GM23338 (cell line): ENCODE measurements around the gene KRT7. TPM values are rescaled to one million over a fixed set of nuclear protein-coding genes. Genes with fewer than 3 reads are reported as not detected.

Experiments
- ATAC-seq: fragments of 200-7000 bp; cut with Tn5 transposase; 3 replicates; pipeline ENCODE4 v1.9.1; 2020
- DNase-seq: peaks from one replicate; pipeline ENCODE4 v3.0.0-alpha.2; 2015; ENCODE audit warnings: low spot score
- H2AFZ ChIP-seq: fragments of 200-600 bp; sonication (generic); 2 replicates; pipeline ENCODE4 v1.8.0; 2016; ENCODE audit warnings: antibody characterized with exemption, mild to moderate bottlenecking, moderate library complexity
- H3F3A ChIP-seq: fragments of 200-600 bp; sonication (generic); replicated peaks from 2 replicates; pipeline ENCODE4 v1.8.0; 2017; ENCODE audit warnings: antibody characterized with exemption, mixed run types, low read depth
- H3K27ac ChIP-seq: fragments of 200-600 bp; sonication (generic); 2 replicates; pipeline ENCODE4 v1.6.1; 2016; ENCODE audit warnings: low read depth
- H3K27me3 ChIP-seq: fragments of 200-600 bp; sonication (generic); 2 replicates; pipeline ENCODE4 v1.8.0; 2016; ENCODE audit warnings: mild to moderate bottlenecking, mixed run types, moderate library complexity; ENCODE audit not compliant: insufficient read depth
- H3K36me3 ChIP-seq: fragments of 200-600 bp; sonication (generic); 2 replicates; pipeline ENCODE4 v1.8.0; 2016; ENCODE audit warnings: mild to moderate bottlenecking; ENCODE audit not compliant: insufficient read depth
- H3K4me1 ChIP-seq: fragments of 200-600 bp; sonication (generic); 2 replicates; pipeline ENCODE4 v1.8.0; 2016; ENCODE audit warnings: mild to moderate bottlenecking, moderate library complexity; ENCODE audit not compliant: insufficient read depth
- H3K4me2 ChIP-seq: fragments of 200-600 bp; sonication (generic); 2 replicates; pipeline ENCODE4 v1.7.1; 2017; ENCODE audit warnings: mixed run types
- H3K4me3 ChIP-seq: fragments of 200-600 bp; sonication (generic); 2 replicates; pipeline ENCODE4 v1.6.1; 2016; ENCODE audit warnings: mixed run types
- H3K79me2 ChIP-seq: fragments of 200-600 bp; sonication (generic); replicated peaks from 2 replicates; pipeline ENCODE4 v1.8.0; 2017; ENCODE audit warnings: mild to moderate bottlenecking; ENCODE audit not compliant: insufficient read depth
- H3K9me2 ChIP-seq: fragments of 200-600 bp; sonication (generic); 2 replicates; pipeline ENCODE4 v1.8.0; 2017; ENCODE audit not compliant: insufficient read depth
- H4K20me1 ChIP-seq: fragments of 200-600 bp; sonication (generic); replicated peaks from 2 replicates; pipeline ENCODE4 v1.8.0; 2017; ENCODE audit warnings: mild to moderate bottlenecking; ENCODE audit not compliant: insufficient read depth
- H3K27ac Mint-ChIP-seq: 2 replicates; pipeline ENCODE4 v1.8.0; 2020; ENCODE audit warnings: inconsistent platforms, mild to moderate bottlenecking, moderate library complexity, mixed read lengths
- H3K27me3 Mint-ChIP-seq: 3 replicates; pipeline ENCODE4 v1.8.0; 2022; ENCODE audit warnings: low read depth, mild to moderate bottlenecking, moderate library complexity, mixed read lengths, inconsistent platforms; ENCODE audit not compliant: insufficient read depth, poor library complexity
- H3K36me3 Mint-ChIP-seq: 3 replicates; pipeline ENCODE4 v1.8.0; 2021; ENCODE audit warnings: low read depth, mild to moderate bottlenecking, inconsistent platforms, moderate library complexity, mixed read lengths
- H3K4me1 Mint-ChIP-seq: 3 replicates; pipeline ENCODE4 v1.8.0; 2020; ENCODE audit warnings: mild to moderate bottlenecking, inconsistent platforms, mixed read lengths
- H3K4me3 Mint-ChIP-seq: 3 replicates; pipeline ENCODE4 v1.8.0; 2021; ENCODE audit warnings: moderate library complexity, mild to moderate bottlenecking, inconsistent platforms, mixed read lengths
- H3K9me3 Mint-ChIP-seq: 3 replicates; pipeline ENCODE4 v1.8.0; 2020; ENCODE audit warnings: moderate library complexity, mild to moderate bottlenecking, inconsistent platforms, mixed read lengths
- CREB1 ChIP-seq: fragments of 250-450 bp; sonication (Bioruptor Pico); IDR thresholded peaks from 2 replicates; pipeline ENCODE4 v1.5.0; 2020; ENCODE audit warnings: low read depth, mild to moderate bottlenecking, moderate library complexity
- EZH2 ChIP-seq: fragments of 200-600 bp; sonication (generic); IDR thresholded peaks from one replicate; pipeline ENCODE4 v1.8.0; 2017; ENCODE audit warnings: antibody characterized with exemption, mild to moderate bottlenecking, low read depth; ENCODE audit not compliant: unreplicated experiment
- EZH2phosphoT487 ChIP-seq: fragments of 200-600 bp; sonication (generic); IDR thresholded peaks from one replicate; pipeline ENCODE4 v1.8.1; 2018; ENCODE audit warnings: antibody characterized with exemption; ENCODE audit not compliant: unreplicated experiment
- JUNB ChIP-seq: IDR thresholded peaks from one replicate; pipeline ENCODE4 v1.6.1; 2016; ENCODE audit warnings: antibody characterized with exemption; ENCODE audit not compliant: unreplicated experiment
- NANOG ChIP-seq: IDR thresholded peaks from 2 replicates; pipeline ENCODE4 v1.6.1; 2016; ENCODE audit warnings: antibody characterized with exemption, borderline replicate concordance
- POLR2AphosphoS5 ChIP-seq: IDR thresholded peaks from 2 replicates; pipeline ENCODE4 v1.6.1; 2016; ENCODE audit warnings: antibody characterized with exemption, low read depth
- STAT1 ChIP-seq: IDR thresholded peaks from one replicate; pipeline ENCODE4 v1.6.1; 2016; ENCODE audit warnings: antibody characterized with exemption; ENCODE audit not compliant: unreplicated experiment
- ZNF114 ChIP-seq: fragments of 250-450 bp; sonication (Bioruptor Pico); IDR thresholded peaks from 2 replicates; pipeline ENCODE4 v1.5.0; 2020; ENCODE audit warnings: mild to moderate bottlenecking, moderate library complexity
- ZNF331 ChIP-seq: fragments of 250-450 bp; sonication (Bioruptor Pico); IDR thresholded peaks from 2 replicates; pipeline ENCODE4 v1.5.0; 2020; ENCODE audit warnings: low read depth, mild to moderate bottlenecking, moderate library complexity
- polyA plus RNA-seq: library from polyadenylated mRNA; unstranded; fragments of >200 nt; fragmentation: Nextera tagmentation; extraction: Ambion mirVana; gene quantifications from 2 replicates; pipeline ENCODE4 v1.2.1, GENCODE V29; 2016
- total RNA-seq: library from RNA; depleted of rRNA; stranded (reverse); fragments of >200 nt; shearing (Covaris generic); gene quantifications from 2 replicates; pipeline ENCODE4 v1.2.3, GENCODE V29; 2014
- TF ChIP-seq, protein P1 (sequence below): IDR thresholded peaks from one replicate; pipeline ENCODE4 v1.6.1; 2018; ENCODE audit warnings: antibody characterized with exemption; ENCODE audit not compliant: unreplicated experiment
- TF ChIP-seq, protein P2 (sequence below): IDR thresholded peaks from 2 replicates; pipeline ENCODE4 v1.6.1; 2016; ENCODE audit warnings: antibody characterized with exemption
- TF ChIP-seq, protein P3 (sequence below): fragments of 250-450 bp; sonication (Bioruptor Pico); IDR thresholded peaks from 2 replicates; pipeline ENCODE4 v1.5.0; 2020; ENCODE audit warnings: mild to moderate bottlenecking, moderate library complexity
- TF ChIP-seq, protein P4 (sequence below), 2 experiments: fragments of 200-600 bp in 1 of 2; sonication (generic) in 1 of 2; conservative IDR thresholded peaks; 2 replicates each; pipeline versions ENCODE4 v1.5.1 to v1.6.1; 2016 to 2017; ENCODE audit warnings: antibody characterized with exemption in 2 of 2, low read depth in 2 of 2, mild to moderate bottlenecking in 2 of 2, moderate library complexity in 1 of 2

Gene KRT7
- total and polyA plus RNA-seq, 2 experiments from 2014 or later: 6.5 to 9.4 TPM

DNA sequence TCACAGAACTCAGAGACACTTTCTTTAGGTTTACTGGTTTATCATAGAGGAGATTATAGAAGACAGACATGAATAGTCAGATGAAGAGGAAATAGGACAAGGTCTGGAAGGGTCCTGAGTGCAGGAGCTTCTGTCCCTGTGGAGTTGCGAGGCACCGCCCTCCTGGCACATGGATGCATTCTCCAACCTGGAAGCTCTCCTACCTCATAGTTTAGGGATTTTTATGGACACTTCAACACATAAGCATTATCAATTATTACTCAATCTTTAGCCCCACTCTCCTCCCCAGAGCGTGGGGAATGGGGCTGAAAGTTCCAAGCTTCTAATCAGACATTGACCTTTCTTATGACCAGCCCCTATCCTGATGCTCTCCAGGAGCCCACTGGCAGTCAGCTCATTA is 12.6 kb upstream of the KRT7 start:
- no peak for DNase-seq
- TF ChIP-seq EZH2phosphoT487 (no peak), NANOG (no peak), POLR2AphosphoS5 (no peak), EZH2 (no peak), STAT1 (no peak), ZNF331 (CRISPR knock-in tag) (no peak), ZNF114 (CRISPR knock-in tag) (no peak), CREB1 (CRISPR knock-in tag) (no peak), JUNB (no peak)
- TF ChIP-seq, protein P1, sequence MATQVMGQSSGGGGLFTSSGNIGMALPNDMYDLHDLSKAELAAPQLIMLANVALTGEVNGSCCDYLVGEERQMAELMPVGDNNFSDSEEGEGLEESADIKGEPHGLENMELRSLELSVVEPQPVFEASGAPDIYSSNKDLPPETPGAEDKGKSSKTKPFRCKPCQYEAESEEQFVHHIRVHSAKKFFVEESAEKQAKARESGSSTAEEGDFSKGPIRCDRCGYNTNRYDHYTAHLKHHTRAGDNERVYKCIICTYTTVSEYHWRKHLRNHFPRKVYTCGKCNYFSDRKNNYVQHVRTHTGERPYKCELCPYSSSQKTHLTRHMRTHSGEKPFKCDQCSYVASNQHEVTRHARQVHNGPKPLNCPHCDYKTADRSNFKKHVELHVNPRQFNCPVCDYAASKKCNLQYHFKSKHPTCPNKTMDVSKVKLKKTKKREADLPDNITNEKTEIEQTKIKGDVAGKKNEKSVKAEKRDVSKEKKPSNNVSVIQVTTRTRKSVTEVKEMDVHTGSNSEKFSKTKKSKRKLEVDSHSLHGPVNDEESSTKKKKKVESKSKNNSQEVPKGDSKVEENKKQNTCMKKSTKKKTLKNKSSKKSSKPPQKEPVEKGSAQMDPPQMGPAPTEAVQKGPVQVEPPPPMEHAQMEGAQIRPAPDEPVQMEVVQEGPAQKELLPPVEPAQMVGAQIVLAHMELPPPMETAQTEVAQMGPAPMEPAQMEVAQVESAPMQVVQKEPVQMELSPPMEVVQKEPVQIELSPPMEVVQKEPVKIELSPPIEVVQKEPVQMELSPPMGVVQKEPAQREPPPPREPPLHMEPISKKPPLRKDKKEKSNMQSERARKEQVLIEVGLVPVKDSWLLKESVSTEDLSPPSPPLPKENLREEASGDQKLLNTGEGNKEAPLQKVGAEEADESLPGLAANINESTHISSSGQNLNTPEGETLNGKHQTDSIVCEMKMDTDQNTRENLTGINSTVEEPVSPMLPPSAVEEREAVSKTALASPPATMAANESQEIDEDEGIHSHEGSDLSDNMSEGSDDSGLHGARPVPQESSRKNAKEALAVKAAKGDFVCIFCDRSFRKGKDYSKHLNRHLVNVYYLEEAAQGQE: no peak
- TF ChIP-seq, protein P2, sequence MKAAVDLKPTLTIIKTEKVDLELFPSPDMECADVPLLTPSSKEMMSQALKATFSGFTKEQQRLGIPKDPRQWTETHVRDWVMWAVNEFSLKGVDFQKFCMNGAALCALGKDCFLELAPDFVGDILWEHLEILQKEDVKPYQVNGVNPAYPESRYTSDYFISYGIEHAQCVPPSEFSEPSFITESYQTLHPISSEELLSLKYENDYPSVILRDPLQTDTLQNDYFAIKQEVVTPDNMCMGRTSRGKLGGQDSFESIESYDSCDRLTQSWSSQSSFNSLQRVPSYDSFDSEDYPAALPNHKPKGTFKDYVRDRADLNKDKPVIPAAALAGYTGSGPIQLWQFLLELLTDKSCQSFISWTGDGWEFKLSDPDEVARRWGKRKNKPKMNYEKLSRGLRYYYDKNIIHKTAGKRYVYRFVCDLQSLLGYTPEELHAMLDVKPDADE: no peak
- TF ChIP-seq, protein P3, sequence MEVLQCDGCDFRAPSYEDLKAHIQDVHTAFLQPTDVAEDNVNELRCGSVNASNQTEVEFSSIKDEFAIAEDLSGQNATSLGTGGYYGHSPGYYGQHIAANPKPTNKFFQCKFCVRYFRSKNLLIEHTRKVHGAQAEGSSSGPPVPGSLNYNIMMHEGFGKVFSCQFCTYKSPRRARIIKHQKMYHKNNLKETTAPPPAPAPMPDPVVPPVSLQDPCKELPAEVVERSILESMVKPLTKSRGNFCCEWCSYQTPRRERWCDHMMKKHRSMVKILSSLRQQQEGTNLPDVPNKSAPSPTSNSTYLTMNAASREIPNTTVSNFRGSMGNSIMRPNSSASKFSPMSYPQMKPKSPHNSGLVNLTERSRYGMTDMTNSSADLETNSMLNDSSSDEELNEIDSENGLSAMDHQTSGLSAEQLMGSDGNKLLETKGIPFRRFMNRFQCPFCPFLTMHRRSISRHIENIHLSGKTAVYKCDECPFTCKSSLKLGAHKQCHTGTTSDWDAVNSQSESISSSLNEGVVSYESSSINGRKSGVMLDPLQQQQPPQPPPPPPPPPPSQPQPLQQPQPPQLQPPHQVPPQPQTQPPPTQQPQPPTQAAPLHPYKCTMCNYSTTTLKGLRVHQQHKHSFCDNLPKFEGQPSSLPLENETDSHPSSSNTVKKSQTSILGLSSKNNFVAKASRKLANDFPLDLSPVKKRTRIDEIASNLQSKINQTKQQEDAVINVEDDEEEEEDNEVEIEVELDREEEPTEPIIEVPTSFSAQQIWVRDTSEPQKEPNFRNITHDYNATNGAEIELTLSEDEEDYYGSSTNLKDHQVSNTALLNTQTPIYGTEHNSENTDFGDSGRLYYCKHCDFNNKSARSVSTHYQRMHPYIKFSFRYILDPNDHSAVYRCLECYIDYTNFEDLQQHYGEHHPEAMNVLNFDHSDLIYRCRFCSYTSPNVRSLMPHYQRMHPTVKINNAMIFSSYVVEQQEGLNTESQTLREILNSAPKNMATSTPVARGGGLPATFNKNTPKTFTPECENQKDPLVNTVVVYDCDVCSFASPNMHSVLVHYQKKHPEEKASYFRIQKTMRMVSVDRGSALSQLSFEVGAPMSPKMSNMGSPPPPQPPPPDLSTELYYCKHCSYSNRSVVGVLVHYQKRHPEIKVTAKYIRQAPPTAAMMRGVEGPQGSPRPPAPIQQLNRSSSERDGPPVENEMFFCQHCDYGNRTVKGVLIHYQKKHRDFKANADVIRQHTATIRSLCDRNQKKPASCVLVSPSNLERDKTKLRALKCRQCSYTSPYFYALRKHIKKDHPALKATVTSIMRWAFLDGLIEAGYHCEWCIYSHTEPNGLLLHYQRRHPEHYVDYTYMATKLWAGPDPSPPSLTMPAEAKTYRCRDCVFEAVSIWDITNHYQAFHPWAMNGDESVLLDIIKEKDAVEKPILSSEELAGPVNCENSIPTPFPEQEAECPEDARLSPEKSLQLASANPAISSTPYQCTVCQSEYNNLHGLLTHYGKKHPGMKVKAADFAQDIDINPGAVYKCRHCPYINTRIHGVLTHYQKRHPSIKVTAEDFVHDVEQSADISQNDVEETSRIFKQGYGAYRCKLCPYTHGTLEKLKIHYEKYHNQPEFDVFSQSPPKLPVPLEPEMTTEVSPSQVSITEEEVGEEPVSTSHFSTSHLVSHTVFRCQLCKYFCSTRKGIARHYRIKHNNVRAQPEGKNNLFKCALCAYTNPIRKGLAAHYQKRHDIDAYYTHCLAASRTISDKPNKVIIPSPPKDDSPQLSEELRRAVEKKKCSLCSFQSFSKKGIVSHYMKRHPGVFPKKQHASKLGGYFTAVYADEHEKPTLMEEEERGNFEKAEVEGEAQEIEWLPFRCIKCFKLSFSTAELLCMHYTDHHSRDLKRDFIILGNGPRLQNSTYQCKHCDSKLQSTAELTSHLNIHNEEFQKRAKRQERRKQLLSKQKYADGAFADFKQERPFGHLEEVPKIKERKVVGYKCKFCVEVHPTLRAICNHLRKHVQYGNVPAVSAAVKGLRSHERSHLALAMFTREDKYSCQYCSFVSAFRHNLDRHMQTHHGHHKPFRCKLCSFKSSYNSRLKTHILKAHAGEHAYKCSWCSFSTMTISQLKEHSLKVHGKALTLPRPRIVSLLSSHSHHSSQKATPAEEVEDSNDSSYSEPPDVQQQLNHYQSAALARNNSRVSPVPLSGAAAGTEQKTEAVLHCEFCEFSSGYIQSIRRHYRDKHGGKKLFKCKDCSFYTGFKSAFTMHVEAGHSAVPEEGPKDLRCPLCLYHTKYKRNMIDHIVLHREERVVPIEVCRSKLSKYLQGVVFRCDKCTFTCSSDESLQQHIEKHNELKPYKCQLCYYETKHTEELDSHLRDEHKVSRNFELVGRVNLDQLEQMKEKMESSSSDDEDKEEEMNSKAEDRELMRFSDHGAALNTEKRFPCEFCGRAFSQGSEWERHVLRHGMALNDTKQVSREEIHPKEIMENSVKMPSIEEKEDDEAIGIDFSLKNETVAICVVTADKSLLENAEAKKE (CRISPR knock-in tag): no peak
- TF ChIP-seq, protein P4, sequence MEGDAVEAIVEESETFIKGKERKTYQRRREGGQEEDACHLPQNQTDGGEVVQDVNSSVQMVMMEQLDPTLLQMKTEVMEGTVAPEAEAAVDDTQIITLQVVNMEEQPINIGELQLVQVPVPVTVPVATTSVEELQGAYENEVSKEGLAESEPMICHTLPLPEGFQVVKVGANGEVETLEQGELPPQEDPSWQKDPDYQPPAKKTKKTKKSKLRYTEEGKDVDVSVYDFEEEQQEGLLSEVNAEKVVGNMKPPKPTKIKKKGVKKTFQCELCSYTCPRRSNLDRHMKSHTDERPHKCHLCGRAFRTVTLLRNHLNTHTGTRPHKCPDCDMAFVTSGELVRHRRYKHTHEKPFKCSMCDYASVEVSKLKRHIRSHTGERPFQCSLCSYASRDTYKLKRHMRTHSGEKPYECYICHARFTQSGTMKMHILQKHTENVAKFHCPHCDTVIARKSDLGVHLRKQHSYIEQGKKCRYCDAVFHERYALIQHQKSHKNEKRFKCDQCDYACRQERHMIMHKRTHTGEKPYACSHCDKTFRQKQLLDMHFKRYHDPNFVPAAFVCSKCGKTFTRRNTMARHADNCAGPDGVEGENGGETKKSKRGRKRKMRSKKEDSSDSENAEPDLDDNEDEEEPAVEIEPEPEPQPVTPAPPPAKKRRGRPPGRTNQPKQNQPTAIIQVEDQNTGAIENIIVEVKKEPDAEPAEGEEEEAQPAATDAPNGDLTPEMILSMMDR (conservative IDR thresholded peaks at IDR 0.05; ENCODE audit: low read depth in 2 of 2): no peak
- H3F3A ChIP-seq: no peaks in the 10 kb centered on the region

More for the DNA sequence above, 12.6 kb upstream of the KRT7 start:
- Histone ChIP-seq H2AFZ (no peak overlapping the region), H3K4me1 (no peaks in the 10 kb centered on the region), H4K20me1 (no peaks in the 10 kb centered on the region), H3K27me3 (no peaks in the 10 kb centered on the region), H3K36me3 (no peaks in the 10 kb centered on the region), H3K79me2 (no peaks in the 10 kb centered on the region), H3K4me3 (no peak overlapping the region), H3K4me2 (no peak overlapping the region), H3K9me2 (no peaks in the 10 kb centered on the region), H3K27ac (no peak overlapping the region)
- Mint-ChIP-seq H3K27ac (no peak overlapping the region), H3K4me1 (peaks cover 7% of the 10 kb centered on the region; the same call in 2 of the 3 replicates), H3K9me3 (no peaks in the 10 kb centered on the region; the same call in 2 of the 3 replicates), H3K4me3 (no peak overlapping the region), H3K27me3 (peaks cover 6% of the 10 kb centered on the region), H3K36me3 (no peaks in the 10 kb centered on the region)
- ATAC-seq: no peak
